ENCODE measurements around the gene FPR3.

Gene FPR3

GRCh38 chr19:51807925-51808324 is 13.0 kb downstream of the FPR3 start:
- no peak for DNase-seq

- DNase-seq = no peak
Measured at GRCh38 chr19:51808333-51808986, 13.5 kb downstream of the FPR3 start.

DNA sequence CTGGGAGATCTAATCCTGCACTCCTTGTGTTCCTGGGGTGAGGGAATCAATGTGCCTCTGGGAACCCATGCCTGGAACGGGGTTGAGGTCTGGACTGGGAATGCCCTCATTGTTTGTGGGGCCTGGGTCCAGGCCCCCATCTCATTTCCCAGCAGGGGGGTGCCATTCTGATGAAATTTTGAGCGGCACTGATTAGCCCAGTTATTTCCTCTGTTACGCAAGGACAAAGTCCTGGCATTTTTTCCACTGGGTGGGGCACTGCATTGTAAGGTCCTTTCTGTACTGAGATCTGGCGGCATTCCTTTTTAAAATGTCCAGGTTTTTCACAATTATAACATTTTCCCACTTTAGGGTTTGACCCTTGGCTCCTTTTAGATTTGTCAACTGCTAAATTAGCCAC is 14.8 kb downstream of the FPR3 start:
- no peak for DNase-seq

- DNase-seq = no peak
Measured at GRCh38 chr19:51810223-51810622, 15.3 kb downstream of the FPR3 start.

DNA sequence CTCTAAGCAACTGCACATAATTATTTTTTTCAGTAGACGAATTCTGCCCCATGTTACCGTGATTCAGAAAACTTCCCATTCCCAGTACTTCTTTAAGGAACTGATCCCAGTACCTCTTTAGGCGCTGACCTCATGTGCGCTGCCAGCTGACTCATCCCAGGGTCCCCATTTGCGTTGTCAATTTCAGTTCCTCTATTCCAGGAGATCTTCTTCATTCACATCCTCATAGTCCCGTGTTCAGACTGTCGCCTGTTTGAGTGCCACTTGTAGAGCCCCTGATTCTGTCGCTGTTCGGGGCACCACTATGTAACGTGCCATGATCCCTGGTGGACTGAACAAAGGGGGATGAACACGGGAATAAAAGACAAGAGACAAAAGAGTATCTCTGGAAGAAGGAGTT is 16.4 kb downstream of the FPR3 start:
- DNase-seq = no peak

GRCh38 chr19:51815043-51815442 is 20.1 kb downstream of the FPR3 start:
- DNase-seq = no peak

DNA sequence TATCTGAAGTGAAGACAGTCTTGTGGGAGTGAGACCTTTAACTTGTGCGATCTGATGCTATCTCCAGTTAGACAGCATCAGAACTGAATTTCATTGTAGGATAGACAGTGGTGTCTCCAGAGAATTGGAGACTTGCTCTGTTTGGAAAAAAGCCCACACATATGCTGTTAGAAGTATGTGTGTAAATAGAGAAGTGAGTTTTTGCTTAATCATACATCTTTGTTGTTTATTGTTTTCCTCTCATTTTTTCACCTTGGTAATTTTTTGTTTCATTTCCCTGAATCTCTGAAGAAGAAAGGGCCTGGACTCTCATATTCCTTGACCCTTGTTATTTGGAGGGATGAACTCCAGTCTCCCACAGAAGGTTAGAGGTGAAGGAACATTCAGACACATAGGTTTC is 21.8 kb downstream of the FPR3 start:
- DNase-seq = no peak

DNA sequence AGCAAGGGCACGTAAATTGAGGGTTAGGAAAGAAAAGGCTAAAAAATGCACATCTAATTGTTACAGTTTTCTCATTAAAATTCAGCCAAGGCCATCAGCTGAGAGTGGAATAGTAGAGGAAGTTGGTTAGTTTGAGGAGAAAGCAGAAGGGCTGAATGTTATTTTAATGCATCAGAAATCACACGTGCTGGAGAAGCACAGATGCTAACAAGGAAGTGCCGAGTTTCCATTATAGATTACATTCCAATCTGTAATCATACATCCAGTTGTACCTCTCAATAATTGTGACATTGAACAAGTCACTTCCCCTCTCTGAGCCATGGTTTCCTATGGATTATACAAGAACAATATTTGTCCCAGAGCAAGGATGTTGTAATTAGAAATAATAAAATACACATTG is 25.1 kb downstream of the FPR3 start:
- DNase-seq = no peak

- DNase-seq = no peak
Measured at GRCh38 chr19:51820831-51821446, 26.0 kb downstream of the FPR3 start.

DNA sequence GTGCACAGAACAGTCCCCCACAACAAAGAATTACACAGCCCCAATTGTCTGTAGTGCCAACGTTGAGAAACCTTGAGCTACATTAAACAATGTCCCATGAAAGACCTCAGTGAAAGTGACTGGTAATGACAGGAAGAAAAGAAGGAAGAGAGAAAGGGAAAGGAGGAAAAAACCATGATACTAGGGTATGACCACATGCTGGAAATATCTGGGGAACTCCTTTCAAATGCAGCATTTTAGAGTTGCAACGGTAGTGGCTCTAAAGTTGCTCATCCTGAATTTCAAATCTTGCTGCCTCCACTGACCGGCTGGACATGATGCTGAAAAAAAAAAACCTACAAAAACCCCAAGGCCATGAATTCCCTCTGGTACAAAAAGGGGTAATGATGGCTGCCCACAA is 26.5 kb downstream of the FPR3 start:
- no peak for DNase-seq

- no peak for DNase-seq
Measured at GRCh38 chr19:51821921-51822320, 27.0 kb downstream of the FPR3 start.

GRCh38 chr19:51822325-51822724 is 27.4 kb downstream of the FPR3 start:
- no peak for DNase-seq

DNA sequence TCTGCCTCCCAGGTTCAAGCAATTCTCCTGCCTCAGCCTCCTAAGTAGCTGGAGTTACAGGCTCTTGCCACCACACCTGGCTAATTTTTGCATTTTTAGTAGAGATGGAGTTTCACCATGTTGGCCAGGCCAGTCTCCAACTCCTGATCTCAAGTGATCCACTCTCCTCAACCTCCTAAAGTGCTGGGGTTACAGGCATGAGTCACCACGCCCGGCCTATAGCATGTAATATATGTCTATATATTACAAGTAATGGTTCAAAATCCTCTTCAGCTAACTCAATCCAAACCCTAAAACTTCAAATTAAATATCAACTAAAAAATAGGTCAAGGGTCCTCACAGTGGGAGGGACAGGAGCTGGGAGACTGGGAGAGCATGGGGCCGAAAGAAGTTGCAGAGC is 28.0 kb downstream of the FPR3 start:
- no peak for DNase-seq

- DNase-seq = no peak
Measured at GRCh38 chr19:51824281-51825005, 29.5 kb downstream of the FPR3 start.

GRCh38 chr19:51830274-51830673 is 35.3 kb downstream of the FPR3 start:
- DNase-seq = no peak

GRCh38 chr19:51837145-51837544 is 42.2 kb downstream of the FPR3 start:
- DNase-seq = no peak

- DNase-seq = no peak
Measured at GRCh38 chr19:51861870-51862622, 67.1 kb downstream of the FPR3 start.

- DNase-seq = no peak
Measured at GRCh38 chr19:51873097-51873496, 78.1 kb downstream of the FPR3 start.

All from stimulated activated CD4-positive, alpha-beta T cell treated with anti-CD3 and anti-CD28 coated beads, Interleukin-15, amount 100 ng/mL, for 24 hours (primary cell).